HG03025 (cell line): ENCODE data around the gene DNALI1.
"Not testable (repeated sequence)": the region's sequence is repeated elsewhere in the genome, so short reads cannot be mapped to it uniquely, and the experiment has no call there.

Source experiments
- ATAC-seq: cut with Tn5 transposase; IDR thresholded peaks from one replicate; pipeline ENCODE4 v1.9.1; 2021; ENCODE audit warnings: mild to moderate bottlenecking, moderate library complexity; ENCODE audit not compliant: unreplicated experiment, low FRiP score

The DNALI1 gene

DNA sequence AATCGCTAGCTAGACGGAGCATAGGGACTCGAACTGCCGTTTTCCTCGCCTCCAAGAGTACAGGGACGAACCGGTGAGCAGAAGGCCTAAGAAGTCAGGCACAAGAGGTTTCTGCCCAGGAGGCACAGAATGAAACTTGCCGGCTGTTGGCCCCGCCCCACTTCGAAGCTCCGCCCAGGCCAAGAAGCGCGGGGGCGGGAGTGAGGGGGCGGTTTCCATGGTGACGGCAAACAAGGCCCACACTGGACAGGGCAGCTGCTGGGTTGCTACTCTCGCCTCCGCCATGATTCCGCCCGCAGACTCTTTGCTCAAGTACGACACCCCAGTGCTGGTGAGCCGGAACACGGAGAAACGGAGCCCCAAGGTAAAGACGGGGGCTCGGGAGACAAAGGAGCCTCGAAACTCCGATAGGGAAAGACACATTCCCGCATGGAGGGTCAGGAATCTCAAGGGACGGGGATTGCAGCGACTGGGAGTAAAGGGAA, at the start of gene DNALI1:
TSS of gene DNALI1 (plus strand) at position 229 of the 485 bp plus-strand sequence. CDS start at position 284, 55 bp downstream.
- no peak for ATAC-seq

DNA sequence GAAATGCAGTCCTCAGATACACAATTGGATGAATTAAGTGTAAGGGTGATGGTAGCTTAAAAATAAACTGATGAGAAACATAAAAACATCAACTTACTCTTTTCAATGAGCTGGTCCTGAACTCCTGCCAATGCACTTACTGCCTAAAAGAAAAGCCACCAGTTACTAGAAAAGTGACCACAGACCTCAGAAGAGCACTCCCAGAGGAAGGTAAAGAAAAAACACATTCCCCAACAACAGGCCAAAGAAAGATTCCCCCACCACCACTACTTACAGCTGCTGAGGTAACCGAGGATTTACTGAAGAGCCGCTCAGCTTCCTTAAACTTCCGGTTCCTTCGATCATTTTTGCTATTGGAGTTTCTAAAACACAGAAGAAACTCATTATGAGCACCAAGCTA, 47.6 kb upstream of the DNALI1 start:
- ATAC-seq: no peak

DNA sequence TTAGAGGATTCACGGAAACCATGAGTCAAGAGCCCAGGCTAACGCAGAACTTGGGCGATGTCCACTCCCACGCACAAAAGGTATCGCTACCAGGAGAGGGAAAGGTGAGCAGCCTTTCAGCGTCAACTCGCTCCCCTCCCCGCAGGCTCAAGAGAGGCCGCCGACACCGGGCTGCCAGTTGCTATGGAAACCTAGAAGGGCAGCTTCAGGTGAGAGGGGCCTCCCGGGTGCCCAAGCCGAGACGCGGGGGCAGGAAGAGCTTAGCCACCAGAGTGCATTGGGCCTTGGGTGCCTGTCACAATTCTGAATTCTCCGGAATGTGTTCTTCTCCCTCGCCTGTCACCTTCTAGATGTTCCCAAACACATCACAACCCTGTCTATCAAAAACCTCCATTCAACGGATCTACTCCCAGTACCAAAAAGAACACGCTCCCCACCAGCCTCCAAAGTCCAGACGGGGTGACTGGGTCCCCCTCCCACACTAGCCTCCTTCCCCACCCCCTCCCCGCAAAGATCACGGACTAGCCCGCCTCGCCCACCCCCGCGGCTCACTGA, 42.9 kb upstream of the DNALI1 start:
- peak; percentile 44 for ATAC-seq

DNA sequence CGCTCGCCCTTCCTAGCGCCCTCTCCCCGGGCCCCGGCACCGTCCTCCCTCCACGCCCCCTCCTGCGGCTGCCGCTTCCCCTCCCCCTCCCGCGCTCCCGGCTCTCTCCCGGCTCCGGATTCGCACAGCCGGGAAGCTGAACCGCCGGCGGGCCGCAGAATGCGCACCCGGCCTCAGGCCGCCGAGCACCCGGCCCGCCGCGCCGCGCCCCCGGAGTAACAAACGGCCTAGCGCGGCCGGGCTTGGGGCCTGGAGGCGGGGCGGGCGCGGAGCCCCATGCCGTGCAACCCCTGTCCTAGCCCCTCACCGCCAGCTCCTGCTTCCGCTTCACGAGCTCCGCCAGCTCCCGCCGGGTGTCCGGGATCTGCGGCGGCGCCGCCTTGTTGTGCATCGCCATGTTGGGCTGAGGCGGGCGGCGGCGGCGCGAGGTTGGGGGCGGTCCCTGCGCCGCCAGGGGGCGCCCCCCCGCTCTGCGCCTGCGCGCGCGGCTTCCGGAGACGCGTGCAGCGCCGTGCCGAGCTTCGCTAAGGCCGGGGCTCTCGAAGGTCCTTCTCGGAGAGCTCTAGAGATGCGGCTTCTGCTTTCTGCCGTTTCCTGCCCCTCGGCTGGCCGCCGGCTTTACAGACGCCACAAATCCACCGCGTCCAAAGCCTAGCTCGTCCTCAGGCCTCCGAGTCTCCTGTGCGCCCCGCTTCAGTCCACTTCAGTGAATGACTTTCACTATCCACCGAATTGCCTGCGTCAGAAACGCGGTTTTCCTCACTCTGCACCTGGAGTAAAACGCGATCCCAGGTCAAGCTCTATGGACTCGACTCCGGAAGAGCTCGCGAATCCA, 42.2 kb upstream of the DNALI1 start, which contains the start of gene MEAF6:
TSS of gene MEAF6 (minus strand) at position 417 of the 835 bp plus-strand sequence. CDS start at position 397, 20 bp downstream.
- peak; percentile 68 for ATAC-seq

DNA sequence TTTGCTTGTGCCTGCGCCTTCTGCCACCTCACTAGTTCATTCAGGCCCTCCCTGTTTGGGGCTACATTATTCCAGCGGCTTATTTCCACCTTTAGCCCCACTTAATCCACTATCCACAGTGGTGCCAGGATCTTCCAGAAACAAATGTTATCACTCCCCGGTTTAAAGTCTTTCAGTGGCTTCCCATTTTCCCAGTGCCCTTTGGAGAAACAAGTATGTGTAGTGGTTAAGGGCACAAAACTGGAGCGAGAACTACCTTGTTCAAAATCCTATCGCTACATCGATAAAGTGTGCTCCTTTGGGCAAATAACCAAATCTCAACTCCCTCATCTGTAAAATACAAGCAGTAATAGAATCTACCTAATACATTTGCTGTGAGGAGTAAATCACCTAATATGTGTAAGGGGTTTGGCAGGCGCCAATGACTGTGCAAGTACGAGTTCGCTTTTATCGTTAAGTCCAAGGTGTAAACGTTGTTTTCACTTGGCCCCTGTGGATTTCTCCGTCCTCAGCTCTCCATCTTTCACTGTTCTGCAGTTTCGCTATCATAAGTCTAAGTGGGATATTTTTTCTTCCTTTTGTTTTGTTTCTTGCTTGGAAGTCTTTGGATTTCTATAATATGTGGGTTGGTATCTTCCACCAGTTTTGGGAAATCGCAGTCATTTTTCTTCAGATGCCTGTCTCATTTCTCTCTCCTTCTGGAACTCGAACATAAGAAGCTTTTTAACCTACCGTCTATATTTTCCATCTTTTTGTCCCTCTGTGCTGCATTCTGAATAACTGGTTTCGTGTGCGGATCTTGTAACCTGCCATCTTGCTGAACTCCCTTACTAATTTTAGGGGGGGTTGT, 41.3 kb upstream of the DNALI1 start:
- peak; percentile 11 for ATAC-seq

DNA sequence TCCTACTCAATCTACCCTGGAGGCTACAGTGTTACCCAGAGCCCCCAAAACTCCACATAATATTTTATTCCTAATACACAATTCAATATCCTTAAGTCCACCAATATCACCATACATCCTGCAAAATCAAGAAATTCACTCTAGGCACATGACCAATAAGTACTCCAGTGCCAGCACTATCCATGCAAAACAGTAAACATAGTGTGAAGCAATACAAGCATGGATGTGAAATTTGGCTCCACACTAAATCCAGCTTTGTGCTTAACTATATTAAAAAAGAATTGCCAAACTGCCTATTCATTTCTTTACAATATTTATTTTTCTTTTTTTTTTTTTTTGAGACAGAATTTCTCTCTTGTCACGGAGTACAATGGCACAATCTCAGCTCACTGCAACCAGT, 39.2 kb upstream of the DNALI1 start:
- no peak for ATAC-seq

DNA sequence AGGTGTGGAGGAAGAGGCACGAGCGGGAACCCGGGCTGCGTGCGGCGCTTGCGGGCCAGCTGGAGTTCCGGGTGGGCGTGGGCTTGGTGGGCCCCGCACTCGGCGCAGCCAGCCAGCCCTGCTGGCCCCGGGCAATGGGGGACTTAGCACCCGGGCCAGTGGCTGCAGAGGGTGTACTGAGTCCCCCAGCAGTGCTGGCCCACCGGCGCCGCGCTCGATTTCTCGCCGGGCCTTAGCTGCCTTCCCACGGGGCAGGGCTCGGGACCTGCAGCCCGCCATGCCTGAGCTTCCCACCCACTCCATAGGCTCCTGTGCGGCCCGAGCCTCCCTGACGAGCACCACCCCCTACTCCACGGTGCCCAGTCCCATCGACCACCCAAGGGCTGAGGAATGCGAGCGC, 38.5 kb upstream of the DNALI1 start:
- ATAC-seq: not testable (repeated sequence)

DNA sequence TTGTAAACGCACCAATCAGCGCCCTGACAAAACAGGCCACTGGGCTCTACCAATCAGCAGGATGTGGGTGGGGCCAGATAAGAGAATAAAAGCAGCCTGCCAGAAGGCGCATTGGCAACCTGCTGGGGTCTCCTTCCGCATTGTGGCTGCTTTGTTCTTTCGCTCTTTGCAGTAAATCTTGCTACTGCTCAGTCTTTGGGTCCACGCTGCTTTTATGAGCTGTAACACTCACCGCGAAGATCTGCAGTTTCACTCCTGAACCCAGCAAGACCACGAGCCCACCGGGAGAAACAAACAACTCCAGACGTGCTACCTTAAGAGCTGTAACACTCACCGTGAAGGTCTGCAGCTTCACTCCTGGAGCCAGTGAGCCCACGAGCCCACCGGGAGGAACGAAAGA, 37.8 kb upstream of the DNALI1 start:
- ATAC-seq: not testable (repeated sequence)

DNA sequence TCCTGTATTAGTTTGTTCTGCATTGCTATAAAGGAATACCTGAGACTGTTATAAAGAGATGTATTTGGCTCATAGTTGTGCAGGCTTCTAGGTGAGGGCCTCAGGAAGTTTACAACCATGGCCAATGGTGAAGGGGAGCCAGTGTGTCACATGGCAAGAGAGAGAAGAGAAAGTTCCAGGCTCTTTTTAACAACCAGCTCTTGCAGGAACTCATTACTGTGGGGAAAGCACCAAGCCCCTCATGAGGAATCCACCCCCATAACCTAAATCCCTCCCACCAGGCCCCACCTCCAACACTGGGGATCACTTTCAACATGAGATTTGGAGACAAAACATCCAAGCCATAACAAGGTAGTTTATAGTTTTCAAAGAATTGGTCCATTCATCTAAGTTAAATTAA, 37.1 kb upstream of the DNALI1 start:
- no peak for ATAC-seq

DNA sequence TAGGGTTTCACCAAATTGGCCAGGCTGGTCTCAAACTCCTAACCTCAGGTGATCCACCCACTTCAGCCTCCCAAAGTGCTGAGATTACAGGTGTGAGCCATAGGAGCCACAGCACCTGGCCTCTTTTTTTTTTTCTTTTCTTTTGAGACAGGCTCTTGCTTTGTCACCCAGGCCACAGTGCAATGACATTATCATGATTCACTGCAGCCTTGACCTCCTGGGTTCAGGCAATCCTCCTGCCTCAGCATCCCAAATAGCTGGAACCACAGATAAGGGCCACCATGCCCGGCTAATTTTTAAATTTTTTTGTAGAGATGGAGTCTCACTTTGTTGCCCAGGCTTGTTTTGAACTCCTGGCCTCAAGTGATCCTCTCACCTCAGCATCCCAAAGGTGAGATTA, 26.9 kb upstream of the DNALI1 start:
- not testable (repeated sequence) for ATAC-seq

DNA sequence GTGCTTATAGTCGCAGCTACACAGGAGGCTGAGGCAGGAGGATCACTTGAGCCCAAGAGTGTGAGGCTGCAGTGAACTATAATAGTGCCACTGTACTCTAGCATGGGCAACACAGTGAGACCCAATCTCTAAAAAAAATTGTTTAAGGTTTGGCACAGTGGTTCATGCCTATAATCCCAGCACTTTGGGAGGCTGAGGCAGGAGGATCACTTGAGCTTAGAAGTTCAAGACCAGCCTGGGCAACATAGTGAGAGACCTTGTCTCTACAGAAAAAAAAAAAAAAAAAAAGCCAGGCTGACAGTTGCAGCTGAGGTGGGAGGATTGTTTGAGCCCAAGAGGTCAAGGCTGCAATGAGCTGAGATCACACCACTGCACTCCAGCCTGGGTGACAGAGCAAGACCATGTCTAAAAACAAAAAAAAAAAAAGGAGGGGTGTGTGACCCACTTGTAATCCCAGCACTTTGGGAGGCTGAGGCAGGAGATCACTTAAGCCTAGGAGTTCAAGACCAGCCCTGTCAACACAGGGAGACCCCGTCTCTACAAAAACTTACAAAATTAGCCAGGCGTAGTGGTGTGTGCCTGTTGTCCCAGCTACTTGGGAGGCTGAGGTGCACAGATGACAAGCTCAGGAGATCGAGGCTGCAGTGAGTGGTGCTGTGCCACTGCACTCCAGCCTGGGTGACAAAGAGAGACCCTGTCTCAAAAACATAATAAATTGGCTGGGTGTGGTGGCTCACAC, 24.2 kb upstream of the DNALI1 start:
- ATAC-seq: not testable (repeated sequence)

DNA sequence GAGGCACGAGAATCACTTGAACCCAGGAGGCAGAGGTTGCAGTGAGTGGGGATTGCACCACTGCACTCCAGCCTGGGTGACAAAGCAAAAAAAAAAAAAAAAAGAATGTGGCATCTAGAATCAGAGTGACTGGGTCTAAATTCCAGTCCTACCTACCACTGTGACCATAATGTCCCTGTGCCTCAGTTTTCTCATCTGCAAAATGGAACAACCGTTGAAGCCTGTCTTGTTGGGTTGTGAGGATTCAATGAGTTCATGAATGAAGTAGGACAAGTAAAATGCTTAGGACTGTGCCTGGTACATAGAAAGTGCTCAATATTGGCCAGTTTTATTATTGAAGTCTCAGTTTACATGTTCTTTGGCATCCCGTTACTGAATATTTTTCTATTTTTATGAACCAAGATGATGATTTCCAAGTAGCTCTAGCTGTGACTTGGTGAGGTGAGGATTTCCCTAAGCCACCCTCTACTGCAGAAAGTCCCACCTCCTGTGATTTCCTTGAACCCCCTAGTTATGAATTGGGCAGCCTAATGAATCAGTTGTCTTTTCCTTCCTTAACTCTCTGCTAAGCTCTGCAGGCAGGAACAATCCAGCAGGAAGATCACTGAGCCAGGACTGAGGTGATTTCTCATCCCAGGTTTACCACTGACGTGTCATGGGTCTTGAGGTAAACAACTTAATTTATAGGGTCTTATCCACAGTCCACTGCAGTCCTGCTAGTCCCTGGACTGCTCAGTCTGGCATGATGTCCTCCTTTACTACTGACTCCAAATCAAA, 23.2 kb upstream of the DNALI1 start:
- no peak for ATAC-seq

DNA sequence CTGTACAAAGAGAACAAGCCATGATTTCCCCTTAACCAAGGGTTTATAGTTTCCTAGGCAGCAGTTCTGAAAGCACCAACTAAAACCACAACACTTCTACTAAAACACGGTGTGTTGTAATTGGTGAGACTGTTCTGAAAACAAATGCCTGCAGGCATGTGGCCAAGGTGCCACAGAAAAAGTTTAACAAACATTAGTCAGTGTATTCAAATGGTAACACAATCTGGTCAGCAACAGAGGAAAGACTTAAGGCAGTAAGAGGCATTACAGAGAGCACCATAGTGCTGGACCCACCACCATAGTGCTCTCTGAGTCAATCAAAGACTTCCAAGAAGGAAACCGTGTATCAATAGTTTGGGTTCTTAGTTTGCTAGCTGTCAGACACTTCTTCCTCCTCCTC, 19.4 kb upstream of the DNALI1 start:
- ATAC-seq: no peak

DNA sequence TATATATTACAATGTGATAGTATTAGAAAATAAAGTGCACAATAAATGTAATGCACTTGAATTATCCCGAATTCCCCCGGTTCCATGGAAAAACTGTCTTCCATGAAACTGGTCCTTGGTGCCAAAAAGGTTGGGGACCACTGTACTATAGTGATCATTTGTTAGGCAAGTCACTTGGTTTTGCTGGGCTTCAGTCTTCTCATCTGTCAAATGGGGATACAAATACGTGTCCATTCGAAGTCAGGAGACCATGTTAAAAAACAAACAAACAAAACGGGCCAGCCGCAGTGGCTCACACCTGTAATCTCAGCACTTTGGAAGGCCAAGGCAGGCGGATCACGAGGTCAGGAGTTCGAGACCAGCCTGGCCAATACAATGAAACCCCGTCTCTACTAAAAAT, 17.6 kb upstream of the DNALI1 start:
- ATAC-seq: not testable (repeated sequence)

DNA sequence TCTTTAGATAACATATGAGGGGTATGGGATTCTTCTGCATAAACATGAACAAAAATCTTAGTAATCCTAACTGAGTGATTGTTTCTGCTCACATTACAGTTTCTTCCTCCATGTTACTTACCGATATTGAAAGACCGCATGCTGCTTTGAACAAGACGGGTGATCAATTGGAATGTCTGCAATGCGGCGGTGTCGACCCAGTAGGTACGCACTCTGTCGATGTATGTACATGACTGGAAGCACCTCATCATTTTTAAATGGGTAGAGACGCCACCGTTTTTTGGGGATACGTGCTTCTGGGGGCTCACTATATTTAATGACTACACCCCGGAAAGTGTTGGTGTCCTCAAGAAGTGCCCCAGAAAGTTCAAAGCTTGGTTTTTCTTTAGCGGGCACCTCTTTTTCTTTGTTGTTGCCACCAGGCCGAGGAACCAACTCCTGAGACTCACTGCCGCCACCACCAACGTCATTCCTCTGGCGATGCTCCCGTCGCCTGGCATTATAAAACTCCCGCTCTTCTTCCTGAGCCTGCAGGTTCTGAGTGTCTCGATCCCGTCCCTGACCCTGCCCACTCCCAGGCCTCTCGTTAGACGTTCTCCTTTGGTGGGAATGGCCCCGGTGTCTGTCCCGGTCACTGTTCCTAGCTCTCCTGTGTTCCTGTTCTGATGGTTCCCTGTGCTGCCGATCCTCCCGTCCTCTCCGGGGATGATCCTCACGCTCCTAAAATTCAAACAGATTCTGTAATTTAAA, 16.5 kb upstream of the DNALI1 start:
- ATAC-seq: no peak

DNA sequence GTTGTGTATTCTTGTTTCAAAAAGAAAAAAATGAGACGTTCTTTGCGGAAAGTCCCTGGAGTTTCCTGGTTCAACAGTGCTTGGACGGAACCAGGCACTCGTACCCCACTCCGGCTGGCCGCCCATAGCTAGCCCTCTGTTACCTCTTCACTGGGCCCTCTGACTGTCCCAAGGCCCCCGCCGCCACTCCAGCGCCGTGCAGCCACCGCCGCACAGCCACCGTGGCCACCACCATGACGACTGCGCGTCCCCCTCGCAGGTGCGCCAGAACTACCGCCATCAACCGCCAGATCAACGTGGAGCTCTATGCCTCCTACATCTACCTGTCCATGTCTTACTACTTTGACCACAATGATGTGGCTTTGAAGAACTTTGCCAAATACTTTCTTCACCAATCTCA, 12.2 kb upstream of the DNALI1 start:
- no peak for ATAC-seq

DNA sequence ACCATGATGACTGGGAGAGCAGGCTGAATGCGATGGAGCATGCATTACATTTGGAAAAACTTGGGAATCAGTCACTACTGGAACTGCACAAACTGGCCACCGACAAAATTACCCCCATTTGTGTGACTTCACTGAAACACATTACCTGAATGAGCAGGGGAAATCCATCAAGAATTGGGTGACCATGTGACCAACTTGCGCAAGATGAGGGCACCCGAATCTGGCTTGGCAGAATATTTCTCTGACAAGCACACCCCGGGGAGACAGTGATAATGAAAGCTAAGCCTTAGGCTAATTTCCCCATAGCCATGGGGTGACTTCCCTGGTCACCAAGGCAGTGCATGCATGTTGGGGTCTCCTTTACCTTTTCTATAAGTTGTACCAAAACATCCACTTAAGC, 11.7 kb upstream of the DNALI1 start:
- ATAC-seq: no peak

DNA sequence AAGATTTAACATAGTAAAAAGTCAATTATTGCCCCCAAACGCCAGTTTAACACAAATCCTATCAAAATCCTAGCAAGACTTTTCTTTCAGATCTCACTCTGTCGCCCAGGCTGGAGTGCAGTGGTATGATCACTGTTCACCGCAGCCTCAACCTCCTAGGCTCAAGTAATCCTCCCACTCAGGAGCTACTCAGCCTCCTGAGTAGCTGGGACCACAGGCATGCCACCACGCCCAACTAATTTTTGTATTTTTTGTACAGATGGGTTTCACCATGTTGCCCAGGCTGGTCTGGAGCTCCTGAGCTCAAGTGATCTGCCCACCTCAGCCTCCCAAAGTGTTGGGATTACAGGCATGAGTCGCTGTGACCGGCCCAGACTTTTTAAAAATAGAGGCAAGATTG, 7.4 kb upstream of the DNALI1 start:
- ATAC-seq: no peak

DNA sequence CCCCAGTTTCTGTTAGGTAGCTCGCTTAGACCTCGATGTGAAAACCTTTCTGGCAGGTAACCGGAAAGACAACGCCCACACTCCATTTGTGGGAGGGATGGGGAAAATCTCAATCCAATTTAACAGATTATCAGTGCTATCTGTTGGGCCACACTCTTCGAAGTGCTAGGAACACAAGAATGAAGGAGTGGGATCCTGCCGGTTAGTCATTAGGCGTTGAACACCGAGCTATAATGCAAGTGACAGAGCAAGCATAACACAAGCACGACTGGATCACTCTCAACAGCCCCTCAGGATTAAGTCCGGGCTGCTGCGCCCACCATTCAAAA, 3.2 kb upstream of the DNALI1 start:
- ATAC-seq: peak; percentile 30
